H9 (cell line): ENCODE measurements around the gene PIP4K2A. TPM values are rescaled to one million over a fixed set of nuclear protein-coding genes. Genes with fewer than 3 reads are reported as not detected.

Source experiments
- DNase-seq: peaks from one replicate; pipeline ENCODE4 v3.0.0-alpha.2; 2017
- H2AFZ ChIP-seq: one replicate; pipeline ENCODE4 v1.6.1; 2013; ENCODE audit warnings: mild to moderate bottlenecking, low read length, control low read depth, moderate library complexity
- H2AK5ac ChIP-seq: 2 replicates; pipeline ENCODE4 v1.6.1; 2013; ENCODE audit warnings: low read length, control low read depth, mixed read lengths; ENCODE audit not compliant: insufficient read length
- H2BK120ac ChIP-seq: one replicate; pipeline ENCODE4 v1.6.1; 2013; ENCODE audit warnings: low read depth, mild to moderate bottlenecking, low read length, control low read depth, inconsistent platforms; ENCODE audit not compliant: poor library complexity, severe bottlenecking
- H2BK12ac ChIP-seq: 2 replicates; pipeline ENCODE4 v1.6.1; 2013; ENCODE audit warnings: low read length, control low read depth, mixed read lengths, low read depth; ENCODE audit not compliant: insufficient read length
- H2BK15ac ChIP-seq: 2 replicates; pipeline ENCODE4 v1.6.1; 2013; ENCODE audit warnings: low read depth, low read length, control low read depth
- H2BK20ac ChIP-seq: one replicate; pipeline ENCODE4 v1.6.1; 2013; ENCODE audit warnings: low read depth, mild to moderate bottlenecking, low read length, control low read depth, inconsistent platforms; ENCODE audit not compliant: poor library complexity, severe bottlenecking
- H2BK5ac ChIP-seq: 2 replicates; pipeline ENCODE4 v1.6.1; 2013; ENCODE audit warnings: low read length, control low read depth, mixed read lengths; ENCODE audit not compliant: insufficient read length
- H3K14ac ChIP-seq: 2 replicates; pipeline ENCODE4 v1.6.1; 2013; ENCODE audit warnings: low read length, control low read depth; ENCODE audit not compliant: insufficient read depth
- H3K18ac ChIP-seq: 2 replicates; pipeline ENCODE4 v1.6.1; 2013; ENCODE audit warnings: low read depth, mild to moderate bottlenecking, mixed read lengths, low read length, control low read depth; ENCODE audit not compliant: insufficient read length
- H3K23ac ChIP-seq: 2 replicates; pipeline ENCODE4 v1.6.1; 2013; ENCODE audit warnings: low read length, control low read depth, mixed read lengths, low read depth; ENCODE audit not compliant: insufficient read length
- H3K23me2 ChIP-seq: 2 replicates; pipeline ENCODE4 v1.6.1; 2013; ENCODE audit warnings: low read depth, mild to moderate bottlenecking, mixed read lengths, low read length, control low read depth; ENCODE audit not compliant: insufficient read length, poor library complexity, severe bottlenecking
- H3K27ac ChIP-seq: 2 replicates; pipeline ENCODE4 v1.5.1; 2013; ENCODE audit warnings: low read length, control low read depth, mixed read lengths, low read depth; ENCODE audit not compliant: insufficient read length
- H3K27me3 ChIP-seq: 2 replicates; pipeline ENCODE4 v1.6.1; 2013; ENCODE audit warnings: low read length, control low read depth, inconsistent platforms; ENCODE audit not compliant: insufficient read depth
- H3K4ac ChIP-seq: 2 replicates; pipeline ENCODE4 v1.6.1; 2013; ENCODE audit warnings: low read depth, mild to moderate bottlenecking, control low read depth, inconsistent platforms, low read length, moderate library complexity
- H3K4me1 ChIP-seq: 2 replicates; pipeline ENCODE4 v1.6.1; 2013; ENCODE audit warnings: low read length, control low read depth, inconsistent platforms; ENCODE audit not compliant: insufficient read depth
- H3K4me2 ChIP-seq: 2 replicates; pipeline ENCODE4 v1.6.1; 2013; ENCODE audit warnings: low read length, control low read depth, mixed read lengths; ENCODE audit not compliant: insufficient read length, insufficient read depth
- H3K56ac ChIP-seq: 2 replicates; pipeline ENCODE4 v1.6.1; 2013; ENCODE audit warnings: low read depth, mild to moderate bottlenecking, mixed read lengths, low read length, control low read depth; ENCODE audit not compliant: insufficient read length
- H3K79me1 ChIP-seq: 2 replicates; pipeline ENCODE4 v1.6.1; 2013; ENCODE audit warnings: low read depth, mild to moderate bottlenecking, moderate library complexity, low read length, control low read depth, inconsistent platforms; ENCODE audit not compliant: insufficient read depth, poor library complexity, severe bottlenecking
- H3K79me2 ChIP-seq: 2 replicates; pipeline ENCODE4 v1.6.1; 2013; ENCODE audit warnings: low read length, control low read depth, inconsistent platforms; ENCODE audit not compliant: insufficient read depth
- H3K9ac ChIP-seq: 2 replicates; pipeline ENCODE4 v1.6.1; 2013; ENCODE audit warnings: low read length, control low read depth, mixed read lengths; ENCODE audit not compliant: insufficient read length; ENCODE audit errors: extremely low read depth
- H3K9me3 ChIP-seq: one replicate; pipeline ENCODE4 v1.6.1; 2013; ENCODE audit warnings: low read depth, low read length, inconsistent platforms; ENCODE audit not compliant: control insufficient read depth
- H3T11ph ChIP-seq: one replicate; pipeline ENCODE4 v1.6.1; 2013; ENCODE audit warnings: mild to moderate bottlenecking, low read length, control low read depth, inconsistent platforms
- H4K20me1 ChIP-seq: one replicate; pipeline ENCODE4 v1.6.1; 2013; ENCODE audit not compliant: control insufficient read depth, insufficient read length, insufficient read depth
- H4K5ac ChIP-seq: 2 replicates; pipeline ENCODE4 v1.6.1; 2013; ENCODE audit warnings: low read depth, mild to moderate bottlenecking, mixed read lengths, low read length, control low read depth; ENCODE audit not compliant: insufficient read length
- H4K8ac ChIP-seq: replicated peaks from 2 replicates; pipeline ENCODE4 v1.6.1; 2013; ENCODE audit warnings: low read length, control low read depth, mixed read lengths, low read depth; ENCODE audit not compliant: insufficient read length
- H4K91ac ChIP-seq: 2 replicates; pipeline ENCODE4 v1.6.1; 2013; ENCODE audit warnings: low read depth, mild to moderate bottlenecking, moderate library complexity, mixed read lengths, low read length, control low read depth; ENCODE audit not compliant: insufficient read length
- H3K27ac Mint-ChIP-seq, 3 experiments: 2 replicates in 2 of 3; 3 replicates in 1 of 3; pipeline ENCODE4 v1.8.0; 2020 to 2021; ENCODE audit warnings: mixed read lengths in 3 of 3, mild to moderate bottlenecking in 1 of 3, moderate library complexity in 1 of 3
- H3K27me3 Mint-ChIP-seq: 2 replicates; pipeline ENCODE4 v1.8.0; 2021; ENCODE audit warnings: low read depth, mild to moderate bottlenecking, moderate library complexity, mixed read lengths
- H3K36me3 Mint-ChIP-seq, 3 experiments: 2 replicates in 2 of 3; 3 replicates in 1 of 3; pipeline ENCODE4 v1.8.0; 2020 to 2021; ENCODE audit warnings: low read depth in 3 of 3, mixed read lengths in 3 of 3; ENCODE audit not compliant: insufficient read depth in 1 of 3
- H3K4me1 Mint-ChIP-seq, 2 experiments: 2 replicates each; pipeline ENCODE4 v1.8.0; 2020; ENCODE audit warnings: mixed read lengths in 2 of 2
- H3K4me3 Mint-ChIP-seq, 2 experiments: 2 replicates in 1 of 2; 3 replicates in 1 of 2; pipeline ENCODE4 v1.8.0; 2020 to 2021; ENCODE audit warnings: mild to moderate bottlenecking in 2 of 2, mixed read lengths in 2 of 2, moderate library complexity in 1 of 2
- H3K9me3 Mint-ChIP-seq, 2 experiments: 2 replicates in 1 of 2; 3 replicates in 1 of 2; pipeline ENCODE4 v1.8.0; 2020; ENCODE audit warnings: mild to moderate bottlenecking in 2 of 2, mixed read lengths in 2 of 2, moderate library complexity in 1 of 2
- WGBS: extraction: QIAGEN DNeasy Blood & Tissue Kit; methylation state at CpG from one replicate; pipeline ENCODE4 v1.1.7; 2013; ENCODE audit warnings: missing lambda C conversion rate, low lambda C conversion rate, mixed read lengths; ENCODE audit not compliant: insufficient read length; ENCODE audit errors: extremely low coverage; 5-methylcytosine and 5-hydroxymethylcytosine counted together
- total RNA-seq: library from RNA; stranded (reverse); gene quantifications from 2 replicates; pipeline ENCODE4 v1.2.1, GENCODE V29; 2021
- TF ChIP-seq, protein P1 (sequence below): fragments of 200-600 bp; sonication (generic); conservative IDR thresholded peaks from 3 replicates; pipeline ENCODE4 v1.8.0; 2021; ENCODE audit warnings: antibody characterized with exemption, mild to moderate bottlenecking

PIP4K2A gene
- total RNA-seq, 1 experiment from 2014 or later: 33.6 TPM

DNA sequence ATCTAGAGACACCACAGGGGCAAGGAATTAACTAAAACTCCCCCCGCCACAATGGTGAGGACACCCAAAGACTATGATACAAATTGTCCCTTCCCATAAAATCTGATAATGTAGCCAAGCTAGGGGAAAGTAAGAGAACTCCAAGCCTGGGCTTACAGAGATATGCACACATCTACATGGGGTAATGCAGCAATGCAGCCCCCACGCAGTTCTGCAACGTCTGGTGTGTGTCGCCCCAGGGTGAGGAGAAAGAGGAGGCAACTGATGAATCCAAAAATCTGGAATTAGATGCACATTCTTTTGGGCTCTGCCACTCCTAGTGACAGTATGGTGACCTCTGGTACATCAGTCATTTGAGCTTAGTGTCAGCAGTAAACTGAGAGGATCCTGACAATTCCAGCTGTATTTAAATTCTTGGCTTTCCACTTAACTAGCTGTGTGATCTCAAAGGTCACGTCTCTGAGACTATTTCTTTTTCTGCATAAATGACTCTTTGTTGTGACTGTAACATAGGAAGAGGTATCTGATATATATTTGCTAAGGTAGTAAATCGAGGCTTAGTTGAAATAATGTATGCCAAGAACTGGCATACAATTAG is 51.5 kb downstream of the PIP4K2A start:
- peaks cover 6% of the 10 kb centered on the region; the same call in 1 of the 2 replicates for H3K79me2 ChIP-seq
- H3K18ac ChIP-seq: no peak overlapping the region
- H3K27ac ChIP-seq: no peak overlapping the region
- H3K23me2 ChIP-seq: no peaks in the 10 kb centered on the region
- no peak overlapping the region for H3T11ph ChIP-seq
- H3K4me1 ChIP-seq: peaks cover 4% of the 10 kb centered on the region; the same call in 1 of the 2 replicates
- peaks cover 7% of the 10 kb centered on the region for H3K79me1 ChIP-seq
- no peaks in the 10 kb centered on the region for H4K20me1 ChIP-seq
- no peak overlapping the region for H3K4me2 ChIP-seq
- H2BK15ac ChIP-seq: no peak overlapping the region
- no peak overlapping the region for H3K14ac ChIP-seq
- H2BK120ac ChIP-seq: no peak overlapping the region
- no peak overlapping the region for H2BK5ac ChIP-seq
- no peaks in the 10 kb centered on the region for H3K9me3 ChIP-seq
- H4K8ac ChIP-seq: no peak overlapping the region
- Mint-ChIP-seq H3K9me3 (no peaks in the 10 kb centered on the region), H3K4me1 (peaks cover 37 to 43% of the 10 kb centered on the region in 2 experiments), H3K36me3 (no peaks in the 10 kb centered on the region), H3K27ac (no peak overlapping the region; a peak in 2 of 7 replicates), H3K27me3 (no peaks in the 10 kb centered on the region), H3K4me3 (no peak overlapping the region)
- DNase-seq: no peak
- H2BK20ac ChIP-seq: no peak overlapping the region
- H2BK12ac ChIP-seq: no peak overlapping the region
- no peak overlapping the region for H2AFZ ChIP-seq
- H3K9ac ChIP-seq: no peak overlapping the region
- no peak overlapping the region for H2AK5ac ChIP-seq
- no peaks in the 10 kb centered on the region for H3K27me3 ChIP-seq
- H3K23ac ChIP-seq: no peak overlapping the region
- H3K56ac ChIP-seq: no peak overlapping the region
- no peak overlapping the region for H3K4ac ChIP-seq
- TF ChIP-seq, protein P1, sequence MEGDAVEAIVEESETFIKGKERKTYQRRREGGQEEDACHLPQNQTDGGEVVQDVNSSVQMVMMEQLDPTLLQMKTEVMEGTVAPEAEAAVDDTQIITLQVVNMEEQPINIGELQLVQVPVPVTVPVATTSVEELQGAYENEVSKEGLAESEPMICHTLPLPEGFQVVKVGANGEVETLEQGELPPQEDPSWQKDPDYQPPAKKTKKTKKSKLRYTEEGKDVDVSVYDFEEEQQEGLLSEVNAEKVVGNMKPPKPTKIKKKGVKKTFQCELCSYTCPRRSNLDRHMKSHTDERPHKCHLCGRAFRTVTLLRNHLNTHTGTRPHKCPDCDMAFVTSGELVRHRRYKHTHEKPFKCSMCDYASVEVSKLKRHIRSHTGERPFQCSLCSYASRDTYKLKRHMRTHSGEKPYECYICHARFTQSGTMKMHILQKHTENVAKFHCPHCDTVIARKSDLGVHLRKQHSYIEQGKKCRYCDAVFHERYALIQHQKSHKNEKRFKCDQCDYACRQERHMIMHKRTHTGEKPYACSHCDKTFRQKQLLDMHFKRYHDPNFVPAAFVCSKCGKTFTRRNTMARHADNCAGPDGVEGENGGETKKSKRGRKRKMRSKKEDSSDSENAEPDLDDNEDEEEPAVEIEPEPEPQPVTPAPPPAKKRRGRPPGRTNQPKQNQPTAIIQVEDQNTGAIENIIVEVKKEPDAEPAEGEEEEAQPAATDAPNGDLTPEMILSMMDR: no peak
- WGBS: no CpG with 5 or more reads among the region's 6 CpGs
- H4K91ac ChIP-seq: no peak overlapping the region
- H4K5ac ChIP-seq: no peak overlapping the region
